ENCODE results near the gene FAF1. TPM values are rescaled to one million over a fixed set of nuclear protein-coding genes. Genes with fewer than 3 reads are reported as not detected.

The FAF1 gene
- total RNA-seq, 2 experiments from 2014 or later, result 43.5 to 44.0 TPM

- ATAC-seq (ENCODE audit: poor library complexity) (no peak), DNase-seq (no peak)
- H3K4me1 Mint-ChIP-seq (ENCODE audit: low read depth), result peaks cover 28% of the 10 kb centered on the region
- no peaks in the 10 kb centered on the region for H3K9me3 Mint-ChIP-seq
- H3K4me3 Mint-ChIP-seq, result peak overlapping the region; percentile 98
- Histone ChIP-seq H3K27me3 (ENCODE audit: control insufficient read depth in 1 of 2, insufficient read depth in 2 of 2, low read length in 2 of 2) (peaks cover 0 to 2% of the 10 kb centered on the region in 2 experiments), H3K36me3 (ENCODE audit: insufficient read depth, low read length) (no peaks in the 10 kb centered on the region), H3K9me3 (ENCODE audit: control insufficient read depth in 1 of 2, insufficient read depth in 1 of 2, low read length in 2 of 2) (no peaks in the 10 kb centered on the region), H3K27ac (ENCODE audit: low read depth in 1 of 2, low read length in 2 of 2) (no peak overlapping the region), H3K4me1 (ENCODE audit: insufficient read depth, low read length) (peaks cover 19% of the 10 kb centered on the region), H3K4me3 (ENCODE audit: low read length) (peak overlapping the region; percentile 90)
- intact Hi-C loops (cut with DNase I, micrococcal nuclease), result loop anchor here (2.0 to 10.0 kb wide), 2 partner anchors 42 to 544 kb away; partner anchors contain the start of gene EPS15 (in 1 of the 2)
- peaks cover 20% of the 10 kb centered on the region for H3K36me3 Mint-ChIP-seq (ENCODE audit: low read depth)
- H3K27ac Mint-ChIP-seq, result peak overlapping the region; percentile 81
- no peak for TF ChIP-seq CTCF (IDR thresholded peaks at IDR 0.05)
- POLR2A ChIA-PET, result interaction anchor here (3.9 to 4.0 kb wide), 2 partner anchors 7 to 11 kb away, joined by 82 to 108 read pairs; partner anchors contain the start of gene FAF1
- H3K27me3 Mint-ChIP-seq, result peaks cover 1% of the 10 kb centered on the region
- CTCF ChIA-PET, result interaction anchor here (0.7 to 4.8 kb wide), 2 partner anchors 11 to 42 kb away, joined by 4 to 23 read pairs; partner anchors contain the start of gene FAF1
Observed at GRCh38 chr1:50970931-50971582, 11.0 kb upstream of the FAF1 start.

- Histone ChIP-seq H3K36me3 (ENCODE audit: insufficient read depth, low read length) (no peaks in the 10 kb centered on the region), H3K9me3 (ENCODE audit: control insufficient read depth in 1 of 2, insufficient read depth in 1 of 2, low read length in 2 of 2) (no peaks in the 10 kb centered on the region), H3K4me1 (ENCODE audit: insufficient read depth, low read length) (peaks cover 19% of the 10 kb centered on the region), H3K27ac (ENCODE audit: low read depth in 1 of 2, low read length in 2 of 2) (no peak overlapping the region), H3K4me3 (ENCODE audit: low read length) (peak overlapping the region; percentile 90), H3K27me3 (ENCODE audit: control insufficient read depth in 1 of 2, insufficient read depth in 2 of 2, low read length in 2 of 2) (no peaks in the 10 kb centered on the region)
- H3K9me3 Mint-ChIP-seq, result no peaks in the 10 kb centered on the region
- peaks cover 26% of the 10 kb centered on the region for H3K4me1 Mint-ChIP-seq (ENCODE audit: low read depth)
- TF ChIP-seq CTCF (IDR thresholded peaks at IDR 0.05), result no peak
- intact Hi-C loops (cut with DNase I, micrococcal nuclease), result loop anchor here (2.0 to 10.0 kb wide), 2 partner anchors 42 to 544 kb away; partner anchors contain the start of gene EPS15 (in 1 of the 2)
- no peaks in the 10 kb centered on the region for H3K27me3 Mint-ChIP-seq
- ChIA-PET CTCF (interaction anchor here (0.7 to 4.8 kb wide), 3 partner anchors 11 to 41 kb away, joined by 4 to 23 read pairs (median 13); partner anchors contain the start of gene FAF1), POLR2A (interaction anchor here (1.0 to 4.0 kb wide), 5 partner anchors 8 to 548 kb away, joined by 3 to 108 read pairs (median 20); partner anchors contain the start of genes EPS15, FAF1 and RNF11)
- H3K27ac Mint-ChIP-seq, result peak overlapping the region; percentile 81
- DNase-seq (no peak), ATAC-seq (ENCODE audit: poor library complexity) (no peak)
- H3K36me3 Mint-ChIP-seq (ENCODE audit: low read depth), result peaks cover 20% of the 10 kb centered on the region
- peak overlapping the region; percentile 98 for H3K4me3 Mint-ChIP-seq
Observed at GRCh38 chr1:50970509-50970887, 10.4 kb upstream of the FAF1 start.

- Histone ChIP-seq H3K4me3 (ENCODE audit: low read length) (peak within 1 kb of the TSS; percentile 90), H3K36me3 (ENCODE audit: insufficient read depth, low read length) (no peaks in the 10 kb centered on the region), H3K9me3 (ENCODE audit: control insufficient read depth in 1 of 2, insufficient read depth in 1 of 2, low read length in 2 of 2) (no peaks in the 10 kb centered on the region), H3K27ac (ENCODE audit: low read depth in 1 of 2, low read length in 2 of 2) (peak within 1 kb of the TSS; percentile 61 to 82), H3K4me1 (ENCODE audit: insufficient read depth, low read length) (peaks cover 19% of the 10 kb centered on the region), H3K27me3 (ENCODE audit: control insufficient read depth in 1 of 2, insufficient read depth in 2 of 2, low read length in 2 of 2) (no peaks in the 10 kb centered on the region)
- Mint-ChIP-seq H3K4me3 (peak within 1 kb of the TSS; percentile 100), H3K27me3 (no peaks in the 10 kb centered on the region), H3K27ac (peak within 1 kb of the TSS; percentile 89), H3K9me3 (no peaks in the 10 kb centered on the region), H3K4me1 (ENCODE audit: low read depth) (peaks cover 26% of the 10 kb centered on the region), H3K36me3 (ENCODE audit: low read depth) (peaks cover 20% of the 10 kb centered on the region)
- DNase-seq (peak; percentile 16 to 79 (median 44)), ATAC-seq (ENCODE audit: poor library complexity) (peak; percentile 30)
- intact Hi-C loops (cut with DNase I, micrococcal nuclease), result loop anchor here (2.0 to 10.0 kb wide), 7 partner anchors 38 to 1395 kb away; partner anchors contain the start of genes CC2D1B (in 1 of the 2), EPS15 (in 1 of the 2), KTI12 (in 1 of the 2) and RNF11 (in 1 of the 2)
- ChIA-PET POLR2A (interaction anchor here (0.9 to 4.0 kb wide), 9 partner anchors 8 to 909 kb away, joined by 3 to 108 read pairs (median 7); partner anchors contain the start of genes EPS15, FAF1, NRDC and RNF11), CTCF (interaction anchor here (1.1 to 4.8 kb wide), 3 partner anchors 10 to 40 kb away, joined by 4 to 23 read pairs (median 13); partner anchors contain the start of gene FAF1)
- no peak for TF ChIP-seq CTCF (IDR thresholded peaks at IDR 0.05)
Observed at GRCh38 chr1:50969611-50970508, 9.8 kb upstream of the FAF1 start, which contains the start of gene CDKN2C. CDKN2C (plus strand) TSS chr1:50970245; CDS start chr1:50970369, 124 bp downstream.
